Neural cell (in vitro differentiated cells): ENCODE measurements around the gene FBXL17. TPM values are rescaled to one million over a fixed set of nuclear protein-coding genes. Genes with fewer than 3 reads are reported as not detected.

Source experiments
- H2AFZ ChIP-seq: fragments of 200-600, 300-800 bp; sonication (generic), shearing (Covaris generic); 2 replicates; pipeline ENCODE4 v1.6.0; 2014; ENCODE audit warnings: low read depth, mild to moderate bottlenecking, antibody characterized with exemption, low read length, moderate library complexity
- H3F3A ChIP-seq: fragments of 200-600 bp; shearing (Covaris generic); 2 replicates; pipeline ENCODE4 v1.6.1; 2016; ENCODE audit warnings: mild to moderate bottlenecking, moderate library complexity, mixed read lengths, antibody characterized with exemption, low read length; ENCODE audit not compliant: insufficient read depth, poor library complexity, severe bottlenecking
- H3K27ac ChIP-seq: fragments of 200-600, 300-800 bp; sonication (generic), shearing (Covaris generic); 2 replicates; pipeline ENCODE4 v1.5.1; 2014; ENCODE audit warnings: mild to moderate bottlenecking, low read length, moderate library complexity
- H3K27me3 ChIP-seq: fragments of 300-800, 200-600 bp; sonication (generic), shearing (Covaris generic); 2 replicates; pipeline ENCODE4 v1.6.0; 2014; ENCODE audit warnings: mild to moderate bottlenecking, low read depth, low read length, moderate library complexity; ENCODE audit not compliant: insufficient read depth
- H3K36me3 ChIP-seq: fragments of 300-800, 200-600 bp; sonication (generic), shearing (Covaris generic); 2 replicates; pipeline ENCODE4 v1.5.1; 2014; ENCODE audit warnings: mild to moderate bottlenecking, antibody characterized with exemption, low read length, moderate library complexity; ENCODE audit not compliant: insufficient read depth
- H3K4me2 ChIP-seq: fragments of 300-800, 200-600 bp; sonication (generic), shearing (Covaris generic); 2 replicates; pipeline ENCODE4 v1.6.0; 2014; ENCODE audit warnings: mild to moderate bottlenecking, low read length
- H3K4me3 ChIP-seq: fragments of 300-800, 200-600 bp; sonication (generic), shearing (Covaris generic); 2 replicates; pipeline ENCODE4 v1.5.1; 2014; ENCODE audit warnings: mild to moderate bottlenecking, low read length, moderate library complexity
- H3K79me2 ChIP-seq: fragments of 200-600 bp; shearing (Covaris generic); replicated peaks from 2 replicates; pipeline ENCODE4 v1.6.0; 2014; ENCODE audit warnings: mild to moderate bottlenecking, low read length, moderate library complexity; ENCODE audit not compliant: insufficient read depth
- H3K9ac ChIP-seq: fragments of 300-800, 200-600 bp; sonication (generic), shearing (Covaris generic); 2 replicates; pipeline ENCODE4 v1.6.1; 2016; ENCODE audit warnings: mild to moderate bottlenecking, low read length, mixed read lengths
- H3K9me2 ChIP-seq: fragments of 200-600 bp; shearing (Covaris generic); 2 replicates; pipeline ENCODE4 v1.6.1; 2016; ENCODE audit warnings: mild to moderate bottlenecking, low read length, mixed read lengths; ENCODE audit not compliant: insufficient read depth
- H3K9me3 ChIP-seq: fragments of 200-600, 300-800 bp; sonication (generic), shearing (Covaris generic); 2 replicates; pipeline ENCODE4 v1.6.1; 2016; ENCODE audit warnings: mild to moderate bottlenecking, mixed run types, low read length, moderate library complexity, mixed read lengths
- H4K20me1 ChIP-seq: fragments of 200-600 bp; shearing (Covaris generic); 2 replicates; pipeline ENCODE4 v1.6.1; 2016; ENCODE audit warnings: mild to moderate bottlenecking, mixed run types; ENCODE audit not compliant: insufficient read depth
- EP300 ChIP-seq: fragments of 450-650 bp; conservative IDR thresholded peaks from 2 replicates; pipeline ENCODE4 v1.6.1; 2014; ENCODE audit warnings: antibody characterized with exemption, mild to moderate bottlenecking, moderate library complexity; ENCODE audit not compliant: poor library complexity, severe bottlenecking
- EZH2 ChIP-seq: fragments of 200-600, 300-800 bp; shearing (Covaris generic), sonication (generic); IDR thresholded peaks from 2 replicates; pipeline ENCODE4 v1.6.1; 2014; ENCODE audit warnings: antibody characterized with exemption, low read length, borderline replicate concordance, mild to moderate bottlenecking; ENCODE audit not compliant: insufficient read depth, poor library complexity, severe bottlenecking
- MXI1 ChIP-seq: fragments of 450-650 bp; conservative IDR thresholded peaks from 2 replicates; pipeline ENCODE4 v1.6.1; 2014; ENCODE audit warnings: antibody characterized with exemption, mild to moderate bottlenecking; ENCODE audit not compliant: poor library complexity, severe bottlenecking
- POLR2AphosphoS5 ChIP-seq: IDR thresholded peaks from 2 replicates; pipeline ENCODE4 v1.6.1; 2012
- RAD21 ChIP-seq: fragments of 450-650 bp; conservative IDR thresholded peaks from 2 replicates; pipeline ENCODE4 v1.6.1; 2014; ENCODE audit warnings: antibody characterized with exemption, mild to moderate bottlenecking, moderate library complexity
- REST ChIP-seq: IDR thresholded peaks from 2 replicates; pipeline ENCODE4 v1.6.1; 2012; ENCODE audit warnings: borderline replicate concordance
- SMC3 ChIP-seq: fragments of 450-650 bp; conservative IDR thresholded peaks from 2 replicates; pipeline ENCODE4 v1.6.1; 2014; ENCODE audit warnings: antibody characterized with exemption, mild to moderate bottlenecking, moderate library complexity; ENCODE audit not compliant: poor library complexity
- TAF1 ChIP-seq: IDR thresholded peaks from 2 replicates; pipeline ENCODE4 v1.6.1; 2012; ENCODE audit warnings: low read depth
- polyA plus RNA-seq: library from polyadenylated mRNA; depleted of rRNA; stranded (reverse); fragments of >200 nt; gene quantifications from 2 replicates; pipeline ENCODE4 v1.2.3, GENCODE V29; 2014
- TF ChIP-seq, protein P1 (sequence below): fragments of 450-650 bp; IDR thresholded peaks from 2 replicates; pipeline ENCODE4 v1.5.1; 2014; ENCODE audit warnings: antibody characterized with exemption, mild to moderate bottlenecking, moderate library complexity; ENCODE audit not compliant: poor library complexity, severe bottlenecking

Gene FBXL17
- polyA plus RNA-seq, 1 donor from 2014 or later = 19.6 TPM

DNA sequence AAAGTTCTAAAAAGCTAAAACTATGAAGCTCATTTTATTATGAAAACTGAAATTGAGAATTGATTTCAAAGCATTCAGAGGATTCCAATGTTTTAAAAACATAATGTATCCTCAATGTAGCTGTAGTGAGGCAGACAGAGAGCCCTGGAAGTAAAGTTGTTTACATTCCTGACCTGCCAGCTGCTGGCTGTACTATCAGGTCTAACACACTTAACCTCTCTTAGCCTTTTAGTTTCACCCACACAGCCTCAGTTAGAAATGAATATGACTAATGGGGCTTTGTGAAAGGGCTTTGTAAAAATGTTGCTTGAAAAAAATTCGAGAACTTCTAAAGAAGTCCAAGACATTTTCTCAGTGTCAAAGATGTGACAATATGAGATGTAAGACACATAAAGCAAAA, 122.6 kb downstream of the FBXL17 start:
- H3K9me3 ChIP-seq = no peaks in the 10 kb centered on the region
- H3K27ac ChIP-seq = no peak overlapping the region
- no peaks in the 10 kb centered on the region for H3K36me3 ChIP-seq
- TF ChIP-seq REST = no peak
- TF ChIP-seq EZH2 = no peak
- no peak for TF ChIP-seq POLR2AphosphoS5
- TF ChIP-seq MXI1 = no peak
- no peak for TF ChIP-seq RAD21
- no peak for TF ChIP-seq EP300
- no peak for TF ChIP-seq TAF1
- no peak for TF ChIP-seq SMC3
- TF ChIP-seq, protein P1, sequence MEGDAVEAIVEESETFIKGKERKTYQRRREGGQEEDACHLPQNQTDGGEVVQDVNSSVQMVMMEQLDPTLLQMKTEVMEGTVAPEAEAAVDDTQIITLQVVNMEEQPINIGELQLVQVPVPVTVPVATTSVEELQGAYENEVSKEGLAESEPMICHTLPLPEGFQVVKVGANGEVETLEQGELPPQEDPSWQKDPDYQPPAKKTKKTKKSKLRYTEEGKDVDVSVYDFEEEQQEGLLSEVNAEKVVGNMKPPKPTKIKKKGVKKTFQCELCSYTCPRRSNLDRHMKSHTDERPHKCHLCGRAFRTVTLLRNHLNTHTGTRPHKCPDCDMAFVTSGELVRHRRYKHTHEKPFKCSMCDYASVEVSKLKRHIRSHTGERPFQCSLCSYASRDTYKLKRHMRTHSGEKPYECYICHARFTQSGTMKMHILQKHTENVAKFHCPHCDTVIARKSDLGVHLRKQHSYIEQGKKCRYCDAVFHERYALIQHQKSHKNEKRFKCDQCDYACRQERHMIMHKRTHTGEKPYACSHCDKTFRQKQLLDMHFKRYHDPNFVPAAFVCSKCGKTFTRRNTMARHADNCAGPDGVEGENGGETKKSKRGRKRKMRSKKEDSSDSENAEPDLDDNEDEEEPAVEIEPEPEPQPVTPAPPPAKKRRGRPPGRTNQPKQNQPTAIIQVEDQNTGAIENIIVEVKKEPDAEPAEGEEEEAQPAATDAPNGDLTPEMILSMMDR = no peak
- H3K79me2 ChIP-seq = no peaks in the 10 kb centered on the region
- no peaks in the 10 kb centered on the region for H3K9me2 ChIP-seq
- no peaks in the 10 kb centered on the region for H4K20me1 ChIP-seq
- no peaks in the 10 kb centered on the region for H3F3A ChIP-seq
- no peaks in the 10 kb centered on the region for H3K27me3 ChIP-seq
- H3K9ac ChIP-seq = no peak overlapping the region
- H3K4me3 ChIP-seq = no peak overlapping the region
- no peak overlapping the region for H3K4me2 ChIP-seq
- no peak overlapping the region for H2AFZ ChIP-seq

DNA sequence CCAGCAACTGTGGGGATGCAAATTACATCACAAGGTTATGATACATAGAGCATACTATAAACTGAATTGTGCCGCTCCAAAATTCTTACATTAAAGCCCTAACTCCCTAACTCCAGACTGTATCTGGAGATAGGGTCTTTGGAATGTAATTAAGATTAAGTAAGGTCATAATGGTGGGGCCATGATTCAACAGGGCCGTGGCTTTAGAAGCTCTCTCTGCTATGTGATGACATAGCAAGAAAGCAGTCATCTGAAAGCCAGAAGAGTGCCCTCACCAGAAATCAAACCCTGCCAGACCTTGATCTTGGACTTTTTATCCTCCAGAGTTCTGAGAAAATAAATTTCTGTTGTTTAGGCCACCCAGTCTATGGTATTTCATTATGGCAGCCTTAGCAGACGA, 123.9 kb downstream of the FBXL17 start:
- H4K20me1 ChIP-seq = no peaks in the 10 kb centered on the region
- no peak overlapping the region for H3K27ac ChIP-seq
- no peak overlapping the region for H3K4me2 ChIP-seq
- H3F3A ChIP-seq = no peaks in the 10 kb centered on the region
- no peak overlapping the region for H2AFZ ChIP-seq
- no peak overlapping the region for H3K9ac ChIP-seq
- H3K4me3 ChIP-seq = no peak overlapping the region
- TF ChIP-seq REST (no peak), MXI1 (no peak)
- H3K27me3 ChIP-seq = no peaks in the 10 kb centered on the region
- no peaks in the 10 kb centered on the region for H3K9me3 ChIP-seq
- no peaks in the 10 kb centered on the region for H3K79me2 ChIP-seq
- H3K9me2 ChIP-seq = no peaks in the 10 kb centered on the region
- H3K36me3 ChIP-seq = no peaks in the 10 kb centered on the region
